LHCN-M2 (cell line): ENCODE data around the gene CLEC18A. TPM values are rescaled to one million over a fixed set of nuclear protein-coding genes. Genes with fewer than 3 reads are reported as not detected.
"Not testable (repeated sequence)": the region's sequence is repeated elsewhere in the genome, so short reads cannot be mapped to it uniquely, and the experiment has no call there.

Experiments used
- DNase-seq: peaks from one replicate; pipeline ENCODE4 v3.0.0-alpha.2; 2012; ENCODE audit warnings: low read depth
- total RNA-seq: library from RNA; depleted of rRNA; stranded (reverse); fragments of >200 nt; gene quantifications from 2 replicates; pipeline ENCODE4 v1.2.3, GENCODE V29; 2014

The CLEC18A gene
- total RNA-seq, 1 experiment from 2014 or later, result 0.17 TPM

DNA sequence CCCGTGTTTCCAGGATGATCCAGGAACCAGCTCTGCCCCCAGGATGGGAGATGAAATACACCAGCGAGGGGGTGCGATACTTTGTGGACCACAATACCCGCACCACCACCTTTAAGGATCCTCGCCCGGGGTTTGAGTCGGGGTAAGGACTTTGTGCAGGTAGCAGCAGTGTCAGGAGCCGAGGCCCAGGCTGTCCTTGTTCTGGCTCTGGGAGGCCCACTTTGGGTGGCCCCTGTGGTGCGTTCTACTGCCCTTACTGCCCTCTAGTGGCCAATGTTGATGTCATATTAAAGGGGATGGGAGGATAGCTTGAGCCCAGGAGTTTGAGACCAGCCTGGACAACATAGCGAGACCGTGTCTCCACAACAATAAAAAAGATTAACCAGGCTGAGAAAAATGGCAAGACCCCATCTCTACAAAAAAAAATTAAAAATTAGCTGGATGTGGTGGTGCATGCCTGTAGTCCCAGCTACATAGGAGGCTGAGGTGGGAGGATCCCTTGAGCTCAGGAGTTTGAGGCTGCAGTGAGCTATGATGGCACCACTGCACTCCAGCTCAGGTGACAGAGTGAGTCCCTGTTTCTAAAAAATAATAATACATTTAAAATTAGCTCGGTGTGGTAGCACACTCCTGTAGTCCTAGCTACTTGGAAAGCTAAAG lies 20.9 kb upstream of the CLEC18A start:
- peak; percentile 58 for DNase-seq

GRCh38 chr16:69931631-69932030 lies 19.5 kb upstream of the CLEC18A start:
- no peak for DNase-seq

DNA sequence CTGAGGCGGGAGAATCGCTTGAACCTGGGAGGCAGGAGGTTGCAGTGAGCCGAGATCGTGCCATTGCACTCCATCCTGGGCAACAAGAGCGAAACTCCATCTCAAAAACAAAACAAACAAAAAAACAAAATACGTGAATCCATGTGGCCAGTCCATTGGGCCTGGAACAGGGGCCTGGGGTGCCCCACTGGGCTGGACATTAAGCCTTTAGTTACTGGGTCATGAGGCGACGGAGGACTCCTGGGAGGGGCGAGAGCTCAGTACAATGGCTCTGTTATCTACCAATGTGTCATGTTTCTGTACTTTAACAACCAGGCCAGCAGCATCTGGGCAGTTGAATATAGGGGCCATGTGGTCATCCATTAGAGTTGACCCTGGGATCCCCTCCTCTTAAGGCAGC lies 18.9 kb upstream of the CLEC18A start:
- no peak for DNase-seq

DNA sequence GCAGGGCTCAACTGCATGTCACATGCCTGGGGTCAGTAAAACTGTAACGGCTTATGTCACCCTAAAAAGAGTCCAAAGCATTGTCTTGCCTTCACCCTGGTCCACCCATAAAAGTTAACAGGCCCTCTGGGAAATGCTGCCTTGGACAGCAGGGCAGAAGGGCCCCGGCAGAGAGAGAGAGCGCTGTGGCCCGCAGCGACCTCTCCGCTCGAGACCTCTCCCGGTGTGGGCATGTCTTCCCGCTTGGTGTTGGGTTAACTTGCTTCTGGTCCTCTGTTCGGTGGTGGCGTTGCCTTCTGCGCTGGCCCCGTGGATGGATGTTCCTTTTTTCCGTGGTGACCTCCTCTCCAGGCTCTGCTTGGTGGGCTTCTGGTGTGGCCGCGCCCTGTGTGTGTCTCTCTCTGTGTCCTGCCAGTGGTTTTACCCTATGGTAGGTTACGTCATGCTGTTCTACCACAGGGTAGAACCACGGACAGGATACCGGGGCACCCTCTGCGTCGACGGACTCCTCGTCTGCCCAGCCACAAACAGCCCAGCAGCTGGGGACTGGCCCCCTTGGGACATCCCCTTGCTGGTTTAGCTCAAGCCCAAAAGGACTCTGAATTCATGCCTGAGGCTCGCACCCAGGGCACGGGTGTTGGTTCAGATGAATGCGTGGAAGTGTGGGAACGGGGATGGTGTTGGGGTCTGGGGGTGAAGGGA lies 18.3 kb upstream of the CLEC18A start:
- DNase-seq, result no peak

- DNase-seq, result no peak
These were observed 17.1 kb upstream of the CLEC18A start for GRCh38 chr16:69934044-69934443.

- no peak for DNase-seq
These were observed 16.4 kb upstream of the CLEC18A start for GRCh38 chr16:69934751-69935150.

DNA sequence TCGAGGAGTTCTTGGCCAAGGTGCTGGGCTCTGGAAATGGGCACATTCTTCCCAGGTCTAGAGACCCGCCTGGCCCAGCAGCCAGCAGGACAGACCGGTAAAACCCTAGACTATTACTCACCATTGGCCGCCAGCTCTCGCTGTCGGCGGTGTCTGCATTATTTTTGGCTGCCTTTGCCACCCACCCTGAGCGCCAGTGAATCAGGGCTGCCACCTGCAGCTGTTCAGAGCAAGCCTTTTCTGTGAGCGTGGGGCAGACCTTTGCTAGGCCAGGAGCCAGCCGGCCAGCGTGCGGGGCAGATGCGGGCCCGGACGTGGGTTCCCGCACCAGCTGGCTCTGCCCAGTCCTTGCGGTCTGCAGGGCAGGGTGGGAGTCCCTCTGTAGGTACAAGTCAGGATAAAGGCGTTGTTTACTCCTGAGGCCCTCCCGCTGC lies 15.8 kb upstream of the CLEC18A start:
- no peak for DNase-seq

DNA sequence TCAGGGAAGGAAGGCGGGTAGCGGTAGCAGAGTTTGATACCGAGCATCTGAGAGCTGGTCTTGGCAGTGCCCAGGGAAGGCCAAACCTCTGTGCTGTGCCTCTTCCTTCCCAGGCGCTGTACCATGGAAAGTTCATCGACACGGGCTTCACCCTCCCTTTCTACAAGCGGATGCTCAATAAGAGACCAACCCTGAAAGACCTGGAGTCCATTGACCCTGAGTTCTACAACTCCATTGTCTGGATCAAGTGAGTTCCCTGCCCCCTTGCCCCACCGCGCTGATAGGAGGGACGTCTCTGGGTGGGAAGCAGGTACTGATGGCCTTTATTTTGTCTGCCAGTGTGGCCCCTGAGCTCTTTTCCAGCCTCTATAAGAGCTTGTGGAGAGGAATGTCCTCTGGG lies 15.4 kb upstream of the CLEC18A start:
- DNase-seq, result no peak

- DNase-seq, result no peak
These were observed 14.9 kb upstream of the CLEC18A start for GRCh38 chr16:69936252-69936651.

DNA sequence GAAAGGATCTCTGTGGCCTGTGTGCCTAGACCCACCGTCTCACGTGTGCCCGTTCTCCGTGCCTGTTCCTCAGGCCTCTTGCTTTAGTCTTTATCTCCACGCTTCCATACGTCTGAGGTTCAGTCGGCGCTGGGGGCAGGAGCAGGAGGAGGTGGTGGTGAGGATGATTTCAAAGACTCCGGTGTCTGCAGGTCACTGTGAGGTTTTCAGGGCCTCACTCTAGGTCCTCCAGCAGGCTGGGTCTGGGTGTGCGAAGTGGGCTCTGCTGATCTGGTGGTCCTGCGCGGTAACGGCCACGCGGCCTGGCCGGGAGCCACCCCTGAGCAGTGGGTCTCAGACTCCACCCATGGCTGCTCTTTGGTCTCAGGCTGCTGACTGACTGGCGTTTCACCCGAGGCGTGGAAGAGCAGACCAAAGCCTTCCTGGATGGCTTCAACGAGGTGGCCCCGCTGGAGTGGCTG lies 14.4 kb upstream of the CLEC18A start:
- DNase-seq, result no peak

DNA sequence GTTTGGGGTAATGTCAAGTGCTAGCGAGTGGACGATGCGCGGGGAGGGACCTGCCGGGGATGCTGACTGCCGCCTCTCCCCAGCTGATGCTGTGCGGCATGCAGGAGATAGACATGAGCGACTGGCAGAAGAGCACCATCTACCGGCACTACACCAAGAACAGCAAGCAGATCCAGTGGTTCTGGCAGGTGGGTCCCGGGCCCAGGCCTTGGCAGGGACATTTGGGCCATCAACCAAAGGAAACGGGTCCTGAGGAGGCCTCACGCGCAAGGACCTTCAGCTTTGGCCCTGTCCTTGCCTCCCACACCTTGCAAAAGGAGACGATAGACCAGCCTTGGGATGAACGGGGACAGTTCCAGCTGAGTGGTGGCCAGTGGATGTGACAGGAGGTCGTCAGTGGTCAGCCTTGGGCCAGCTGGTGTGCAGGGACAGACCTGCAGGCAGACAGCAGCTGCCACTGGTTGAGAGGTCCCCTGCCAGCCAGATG lies 13.6 kb upstream of the CLEC18A start:
- DNase-seq, result no peak

DNA sequence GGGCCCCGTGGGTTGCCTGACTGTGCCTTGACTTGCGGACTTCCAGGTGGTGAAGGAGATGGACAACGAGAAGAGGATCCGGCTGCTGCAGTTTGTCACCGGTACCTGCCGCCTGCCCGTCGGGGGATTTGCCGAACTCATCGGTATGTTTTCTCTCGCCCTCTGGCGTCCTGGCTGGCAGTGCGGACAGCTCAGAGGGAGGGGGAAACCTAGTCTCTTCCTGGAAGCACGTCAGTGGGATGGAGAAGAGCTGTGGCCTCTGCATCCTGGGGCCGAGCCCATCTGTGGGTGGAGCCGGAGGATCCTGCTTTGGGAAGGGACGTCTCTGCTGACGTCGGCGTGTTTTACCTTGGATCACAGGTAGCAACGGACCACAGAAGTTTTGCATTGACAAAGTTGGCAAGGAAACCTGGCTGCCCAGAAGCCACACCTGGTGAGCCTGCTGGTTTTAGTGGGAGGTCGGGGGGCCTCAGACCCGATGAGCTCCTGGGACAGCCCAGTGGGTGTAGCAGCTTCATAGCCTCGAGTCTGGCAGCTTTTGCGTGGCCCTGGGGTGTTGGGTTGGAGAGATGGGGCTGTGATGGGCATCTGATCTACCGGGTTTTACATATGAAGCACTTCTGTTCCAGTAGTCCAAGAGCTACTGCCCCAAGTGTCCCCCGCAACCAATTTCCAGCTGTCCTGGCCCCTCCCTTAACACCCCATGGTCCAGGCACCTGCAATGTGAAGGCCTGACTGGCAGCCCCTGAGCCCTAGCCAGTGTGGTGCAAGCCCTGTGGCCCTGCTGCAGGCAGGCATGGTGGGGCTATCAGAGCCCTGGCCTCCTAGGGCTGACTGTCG lies 11.9 kb upstream of the CLEC18A start:
- DNase-seq, result no peak

GRCh38 chr16:69939821-69940585 lies 11.1 kb upstream of the CLEC18A start:
- no peak for DNase-seq

DNA sequence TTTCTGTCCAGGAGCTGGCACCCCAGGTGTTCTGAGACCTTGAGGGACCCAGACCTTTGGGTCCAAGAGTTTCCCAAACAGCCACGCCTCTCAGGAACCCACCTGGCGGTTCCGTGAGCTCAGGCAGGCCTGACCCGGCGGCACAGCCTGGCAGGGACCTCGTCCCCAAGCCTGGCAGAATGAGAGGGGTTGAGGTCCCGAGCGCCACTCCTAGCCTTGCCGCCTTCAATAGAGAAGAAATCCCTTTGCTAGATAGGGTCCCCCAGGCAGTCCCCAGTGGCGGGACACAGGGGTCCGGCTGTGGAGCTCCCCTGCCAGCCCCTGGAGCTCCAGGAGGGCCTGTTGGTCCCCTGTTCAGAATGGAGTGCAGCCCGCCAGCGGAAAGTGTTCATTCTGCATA lies 10.5 kb upstream of the CLEC18A start:
- no peak for DNase-seq

DNA sequence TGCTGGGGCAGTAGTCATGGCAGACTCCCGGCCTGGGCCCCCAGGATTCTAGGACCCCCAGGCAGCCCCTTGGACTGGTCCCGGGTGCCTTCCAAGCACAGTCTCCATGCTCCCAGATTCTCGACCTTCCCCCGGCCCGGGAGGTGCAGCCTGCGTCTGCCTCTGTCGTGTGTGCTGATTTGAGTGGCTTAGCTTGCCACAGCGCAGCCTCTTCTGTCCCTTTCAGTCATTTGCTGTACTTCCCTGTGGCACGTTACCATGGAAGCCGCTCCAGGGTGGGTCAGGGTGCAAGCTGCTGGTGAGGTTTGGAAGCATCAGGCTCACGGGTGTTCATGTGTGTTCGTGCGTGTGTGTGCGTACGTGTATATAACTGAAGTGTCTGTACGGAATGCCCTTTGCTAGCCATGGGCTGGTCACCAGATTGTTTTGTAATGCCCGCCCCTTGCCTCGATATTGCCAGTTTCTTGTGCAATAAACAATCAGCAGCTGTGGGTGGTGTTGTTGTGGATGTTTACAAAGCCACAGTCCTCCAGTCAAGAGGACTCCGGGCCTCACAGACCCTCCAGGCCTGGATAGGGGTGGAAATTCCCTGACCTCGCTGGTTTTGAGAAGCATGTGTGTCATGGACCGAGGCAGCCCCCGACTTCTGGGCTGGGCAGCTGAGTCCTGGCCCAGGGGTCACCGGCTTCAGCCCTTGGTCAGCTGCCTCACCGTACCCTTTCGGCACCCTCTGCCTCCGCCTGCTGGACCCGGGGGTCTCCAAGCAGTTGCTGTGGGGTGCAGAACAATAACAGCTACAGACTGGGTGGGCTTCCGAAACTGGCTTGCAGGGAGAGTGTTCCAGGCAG lies 9.7 kb upstream of the CLEC18A start:
- no peak for DNase-seq

DNA sequence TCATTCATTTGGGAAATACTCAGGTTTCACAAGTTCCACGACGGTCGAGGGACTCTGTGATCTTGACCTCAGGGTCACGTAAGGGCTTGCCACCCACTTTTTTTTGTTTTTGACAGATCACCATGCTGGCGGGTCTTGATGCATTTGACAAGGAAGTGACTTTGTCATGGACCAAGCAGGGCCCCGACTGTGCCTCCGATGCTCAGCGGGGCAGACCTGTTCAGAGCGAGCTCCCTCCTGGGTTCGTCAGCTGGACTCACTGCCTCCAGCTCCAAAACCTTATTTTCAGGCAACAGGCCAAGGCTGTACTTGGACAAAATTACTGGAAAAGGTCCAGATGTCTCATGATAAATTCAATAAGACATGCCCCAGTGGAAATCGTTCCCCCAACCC lies 9.0 kb upstream of the CLEC18A start:
- no peak for DNase-seq

DNA sequence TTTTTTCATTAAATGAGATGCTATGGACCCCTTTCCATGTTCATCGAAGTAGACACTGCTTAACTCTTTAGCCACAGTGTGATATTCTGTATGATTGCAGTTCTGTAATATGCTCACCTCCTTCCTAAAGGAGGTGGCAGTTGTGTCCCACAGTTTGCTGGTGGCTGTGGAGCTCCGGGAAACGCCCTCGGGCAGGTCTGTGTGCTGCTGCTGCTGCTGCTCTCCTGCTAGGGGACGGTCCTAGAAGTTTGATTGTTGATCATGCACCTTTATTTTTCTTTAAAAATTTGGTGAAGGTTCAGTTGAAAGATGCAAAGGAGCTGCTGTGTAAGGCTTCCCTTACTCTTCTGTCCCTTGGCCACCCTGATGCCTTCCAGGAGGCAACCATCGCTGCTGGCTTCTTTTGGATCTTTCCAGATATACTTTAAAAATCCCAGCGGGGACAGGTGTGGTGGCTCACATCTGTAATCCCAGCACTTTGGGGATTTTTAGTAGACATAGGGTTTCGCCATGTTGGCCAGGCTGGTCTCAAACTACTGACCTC lies 8.4 kb upstream of the CLEC18A start:
- no peak for DNase-seq

- DNase-seq, result not testable (repeated sequence)
These were observed 7.7 kb upstream of the CLEC18A start for GRCh38 chr16:69943241-69944036.

- DNase-seq, result not testable (repeated sequence)
These were observed 723 bp upstream of the CLEC18A start for GRCh38 chr16:69950411-69950810.
